Measurements from ENCODE around the gene MARCHF10. TPM values are rescaled to one million over a fixed set of nuclear protein-coding genes. Genes with fewer than 3 reads are reported as not detected.

Gene MARCHF10
- total RNA-seq, 1 experiment from 2014 or later: not detected

DNA sequence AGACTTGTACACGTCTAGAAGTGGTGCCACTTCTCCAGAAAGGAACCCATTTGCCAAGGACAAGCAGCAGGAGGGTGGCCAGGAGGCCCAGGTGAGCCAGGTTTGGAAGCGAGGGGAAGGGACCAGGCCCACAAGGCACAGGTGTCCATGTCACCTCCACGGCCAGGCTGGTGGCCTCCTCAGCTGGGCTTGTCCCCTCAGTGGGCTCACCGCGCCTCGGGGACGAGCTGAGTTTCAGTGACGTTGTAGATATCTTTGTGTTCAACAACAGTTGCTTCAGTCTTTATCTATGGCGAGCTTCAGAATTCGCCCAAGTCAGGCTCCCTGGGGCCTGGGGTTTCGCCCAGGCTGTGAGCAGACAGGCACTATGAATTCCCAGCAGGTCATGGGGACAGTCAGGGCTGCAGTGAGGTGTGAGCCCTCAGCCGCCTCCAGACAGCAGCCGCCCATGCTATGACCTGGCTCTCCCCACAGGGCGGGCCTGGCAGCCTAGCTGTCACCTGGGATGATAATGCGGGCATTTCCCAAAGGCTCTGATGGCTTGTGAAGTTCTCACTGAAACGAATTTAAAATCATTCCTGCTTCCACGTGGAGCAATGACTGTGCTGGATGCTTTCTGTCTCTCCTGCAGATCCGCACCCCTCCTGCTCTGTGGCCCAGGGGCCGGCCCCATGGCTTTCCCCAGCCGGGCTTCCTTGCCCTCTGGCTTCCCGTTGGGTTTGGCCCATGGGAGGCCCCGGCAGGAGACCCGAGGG, 91.1 kb downstream of the MARCHF10 start (continued):
- TF ChIP-seq, protein P1, sequence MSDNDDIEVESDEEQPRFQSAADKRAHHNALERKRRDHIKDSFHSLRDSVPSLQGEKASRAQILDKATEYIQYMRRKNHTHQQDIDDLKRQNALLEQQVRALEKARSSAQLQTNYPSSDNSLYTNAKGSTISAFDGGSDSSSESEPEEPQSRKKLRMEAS (IDR thresholded peaks at IDR 0.05): no peak
- TF ChIP-seq SIN3A (IDR thresholded peaks at IDR 0.05; ENCODE audit: low read depth) (no peak), JUND (IDR thresholded peaks at IDR 0.05) (no peak), CBX3 (IDR thresholded peaks at IDR 0.05; ENCODE audit: low read depth) (no peak)

DNA sequence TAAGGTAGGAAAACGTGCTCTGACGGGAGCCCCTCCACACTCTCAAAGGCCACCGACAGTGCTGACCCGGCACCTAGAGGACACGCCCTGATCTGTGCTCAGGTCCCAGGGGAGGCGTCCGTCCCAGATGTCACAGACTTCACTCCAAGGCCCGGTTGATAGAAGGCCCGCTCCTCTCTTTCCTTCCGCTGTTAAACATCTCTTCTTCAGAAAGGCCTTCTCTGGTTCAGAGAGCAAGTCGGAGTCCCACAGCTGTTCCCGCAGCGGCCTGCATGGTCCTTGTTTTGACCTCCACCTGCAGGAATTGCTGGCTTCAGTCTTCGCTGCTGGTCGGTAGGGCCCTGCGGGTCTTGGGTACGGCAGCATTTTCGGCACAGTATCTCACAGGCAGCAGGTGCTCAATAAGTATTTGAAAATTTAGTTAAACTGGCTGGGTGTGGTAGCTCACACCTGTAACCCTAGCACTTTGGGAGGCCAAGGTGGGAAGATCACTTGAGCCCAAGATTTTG, 92.2 kb downstream of the MARCHF10 start:
- Histone ChIP-seq H3K4me1 (ENCODE audit: control insufficient read depth in 1 of 2, insufficient read depth in 2 of 2, low read length in 2 of 2) (peaks cover 19 to 49% of the 10 kb centered on the region in 2 experiments), H3K9me3 (ENCODE audit: control insufficient read depth in 1 of 2, insufficient read depth in 1 of 2, low read depth in 1 of 2, low read length in 2 of 2) (no peaks in the 10 kb centered on the region), H3K27me3 (ENCODE audit: insufficient read depth, low read length) (no peaks in the 10 kb centered on the region), H3K9ac (ENCODE audit: low read length) (no peak overlapping the region), H3K4me2 (ENCODE audit: low read length) (no peak overlapping the region), H3K9me2 (ENCODE audit: insufficient read depth) (no peaks in the 10 kb centered on the region), H2AFZ (ENCODE audit: low read depth, low read length, poor library complexity, severe bottlenecking) (no peak overlapping the region), H4K20me1 (ENCODE audit: insufficient read depth) (no peaks in the 10 kb centered on the region), H3K4me3 (replicated peaks in 1 of 2; ENCODE audit: low read depth in 1 of 2, low read length in 2 of 2) (no peak overlapping the region), H3K79me2 (ENCODE audit: insufficient read depth, low read length) (no peaks in the 10 kb centered on the region), H3K36me3 (ENCODE audit: control insufficient read depth in 1 of 2, insufficient read depth in 2 of 2, low read length in 2 of 2) (no peaks in the 10 kb centered on the region), H3K27ac (ENCODE audit: low read depth, low read length) (no peak overlapping the region)
- DNase-seq (ENCODE audit: low read depth, low spot score) (no peak), ATAC-seq (no peak)
- intact Hi-C loops (cut with micrococcal nuclease): no loop called here
- POLR2A ChIA-PET: no interaction called here
- TF ChIP-seq SP1 (IDR thresholded peaks at IDR 0.05; ENCODE audit: low read depth): no peak
- TF ChIP-seq SIN3A (IDR thresholded peaks at IDR 0.05; ENCODE audit: low read depth): no peak
- TF ChIP-seq JUND (IDR thresholded peaks at IDR 0.05): no peak
- no peak for TF ChIP-seq POLR2A (IDR thresholded peaks at IDR 0.05; ENCODE audit: borderline replicate concordance, extremely low read depth, insufficient read depth, insufficient read length)
- TF ChIP-seq EGR1 (IDR thresholded peaks at IDR 0.05; ENCODE audit: low read depth): no peak
- no peak for TF ChIP-seq FOSL1 (IDR thresholded peaks at IDR 0.05; ENCODE audit: low read depth)
- no peak for TF ChIP-seq EZH2phosphoT487 (IDR thresholded peaks at IDR 0.05; ENCODE audit: borderline replicate concordance)
- no peak for TF ChIP-seq POLR2AphosphoS5 (IDR thresholded peaks at IDR 0.05; ENCODE audit: low read depth, low read length)
- TF ChIP-seq, protein P2, sequence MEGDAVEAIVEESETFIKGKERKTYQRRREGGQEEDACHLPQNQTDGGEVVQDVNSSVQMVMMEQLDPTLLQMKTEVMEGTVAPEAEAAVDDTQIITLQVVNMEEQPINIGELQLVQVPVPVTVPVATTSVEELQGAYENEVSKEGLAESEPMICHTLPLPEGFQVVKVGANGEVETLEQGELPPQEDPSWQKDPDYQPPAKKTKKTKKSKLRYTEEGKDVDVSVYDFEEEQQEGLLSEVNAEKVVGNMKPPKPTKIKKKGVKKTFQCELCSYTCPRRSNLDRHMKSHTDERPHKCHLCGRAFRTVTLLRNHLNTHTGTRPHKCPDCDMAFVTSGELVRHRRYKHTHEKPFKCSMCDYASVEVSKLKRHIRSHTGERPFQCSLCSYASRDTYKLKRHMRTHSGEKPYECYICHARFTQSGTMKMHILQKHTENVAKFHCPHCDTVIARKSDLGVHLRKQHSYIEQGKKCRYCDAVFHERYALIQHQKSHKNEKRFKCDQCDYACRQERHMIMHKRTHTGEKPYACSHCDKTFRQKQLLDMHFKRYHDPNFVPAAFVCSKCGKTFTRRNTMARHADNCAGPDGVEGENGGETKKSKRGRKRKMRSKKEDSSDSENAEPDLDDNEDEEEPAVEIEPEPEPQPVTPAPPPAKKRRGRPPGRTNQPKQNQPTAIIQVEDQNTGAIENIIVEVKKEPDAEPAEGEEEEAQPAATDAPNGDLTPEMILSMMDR (IDR thresholded peaks at IDR 0.05 in 2 of 3, conservative IDR thresholded peaks at IDR 0.05 in 1 of 3; ENCODE audit: borderline replicate concordance in 1 of 3, insufficient read depth in 1 of 3, low read depth in 2 of 3, low read length in 2 of 3): no peak
- no peak for TF ChIP-seq EZH2 (IDR thresholded peaks at IDR 0.05)
- TF ChIP-seq ZFX (IDR thresholded peaks at IDR 0.05): no peak
- no peak for TF ChIP-seq ATF3 (IDR thresholded peaks at IDR 0.05)
- TF ChIP-seq, protein P3, sequence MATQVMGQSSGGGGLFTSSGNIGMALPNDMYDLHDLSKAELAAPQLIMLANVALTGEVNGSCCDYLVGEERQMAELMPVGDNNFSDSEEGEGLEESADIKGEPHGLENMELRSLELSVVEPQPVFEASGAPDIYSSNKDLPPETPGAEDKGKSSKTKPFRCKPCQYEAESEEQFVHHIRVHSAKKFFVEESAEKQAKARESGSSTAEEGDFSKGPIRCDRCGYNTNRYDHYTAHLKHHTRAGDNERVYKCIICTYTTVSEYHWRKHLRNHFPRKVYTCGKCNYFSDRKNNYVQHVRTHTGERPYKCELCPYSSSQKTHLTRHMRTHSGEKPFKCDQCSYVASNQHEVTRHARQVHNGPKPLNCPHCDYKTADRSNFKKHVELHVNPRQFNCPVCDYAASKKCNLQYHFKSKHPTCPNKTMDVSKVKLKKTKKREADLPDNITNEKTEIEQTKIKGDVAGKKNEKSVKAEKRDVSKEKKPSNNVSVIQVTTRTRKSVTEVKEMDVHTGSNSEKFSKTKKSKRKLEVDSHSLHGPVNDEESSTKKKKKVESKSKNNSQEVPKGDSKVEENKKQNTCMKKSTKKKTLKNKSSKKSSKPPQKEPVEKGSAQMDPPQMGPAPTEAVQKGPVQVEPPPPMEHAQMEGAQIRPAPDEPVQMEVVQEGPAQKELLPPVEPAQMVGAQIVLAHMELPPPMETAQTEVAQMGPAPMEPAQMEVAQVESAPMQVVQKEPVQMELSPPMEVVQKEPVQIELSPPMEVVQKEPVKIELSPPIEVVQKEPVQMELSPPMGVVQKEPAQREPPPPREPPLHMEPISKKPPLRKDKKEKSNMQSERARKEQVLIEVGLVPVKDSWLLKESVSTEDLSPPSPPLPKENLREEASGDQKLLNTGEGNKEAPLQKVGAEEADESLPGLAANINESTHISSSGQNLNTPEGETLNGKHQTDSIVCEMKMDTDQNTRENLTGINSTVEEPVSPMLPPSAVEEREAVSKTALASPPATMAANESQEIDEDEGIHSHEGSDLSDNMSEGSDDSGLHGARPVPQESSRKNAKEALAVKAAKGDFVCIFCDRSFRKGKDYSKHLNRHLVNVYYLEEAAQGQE (IDR thresholded peaks at IDR 0.05; ENCODE audit: low read depth): no peak
- no peak for TF ChIP-seq SRF (IDR thresholded peaks at IDR 0.05; ENCODE audit: low read depth)
- TF ChIP-seq CEBPB (IDR thresholded peaks at IDR 0.05; ENCODE audit: low read depth): no peak
- no peak for TF ChIP-seq YY1 (IDR thresholded peaks at IDR 0.05; ENCODE audit: extremely low read depth, insufficient replicate concordance, low read depth, low read length)
- TF ChIP-seq RAD21 (IDR thresholded peaks at IDR 0.05; ENCODE audit: low read depth): no peak
- RAD21 ChIA-PET (ENCODE audit: low non-redundant PET in 1 of 2, low total read pairs in 2 of 2, uncharacterized antibody in 2 of 2, unreplicated experiment in 2 of 2): no interaction called here
- CTCF ChIA-PET: interaction anchor here (1.0 kb wide), 1 partner anchor 21 kb away, joined by 3 read pairs; no protein-coding TSS in a partner anchor
- BruUV-seq (replicated peaks): no TSS peak
